Measurements from ENCODE around the gene TMEM178B. TPM values are rescaled to one million over a fixed set of nuclear protein-coding genes. Genes with fewer than 3 reads are reported as not detected.

Gene TMEM178B
- total and polyA plus RNA-seq, 3 experiments from 2014 or later: 0.02 to 1.1 (median 0.97) TPM

GRCh38 chr7:141362580-141363435 lies 288.9 kb downstream of the TMEM178B start:
- no peaks in the 10 kb centered on the region for H3K4me1 Mint-ChIP-seq
- no peaks in the 10 kb centered on the region for H3K27me3 ChIP-seq (ENCODE audit: insufficient read depth, low read length, poor library complexity, severe bottlenecking)
- H3K4me3 Mint-ChIP-seq: no peak overlapping the region
- no peak for DNase-seq
- no peaks in the 10 kb centered on the region for H3K9me3 ChIP-seq (ENCODE audit: low read length)
- ChIA-PET CTCF (no interaction called here), POLR2A (no interaction called here)
- no peak overlapping the region for H3K4me3 ChIP-seq (ENCODE audit: low read length)
- no peaks in the 10 kb centered on the region for H3K9me3 Mint-ChIP-seq
- H3K27ac Mint-ChIP-seq: peak overlapping the region in 1 of 8 donors; percentile 55
- H3K4me1 ChIP-seq (ENCODE audit: insufficient read depth, low read length): no peaks in the 10 kb centered on the region
- H3K27ac ChIP-seq (ENCODE audit: low read depth, low read length): no peak overlapping the region
- peaks cover 7 to 11% of the 10 kb centered on the region in 2 donors for H3K27me3 Mint-ChIP-seq
- no peaks in the 10 kb centered on the region for H3K36me3 Mint-ChIP-seq
- no peaks in the 10 kb centered on the region for H3K36me3 ChIP-seq (ENCODE audit: insufficient read depth, low read length)

DNA sequence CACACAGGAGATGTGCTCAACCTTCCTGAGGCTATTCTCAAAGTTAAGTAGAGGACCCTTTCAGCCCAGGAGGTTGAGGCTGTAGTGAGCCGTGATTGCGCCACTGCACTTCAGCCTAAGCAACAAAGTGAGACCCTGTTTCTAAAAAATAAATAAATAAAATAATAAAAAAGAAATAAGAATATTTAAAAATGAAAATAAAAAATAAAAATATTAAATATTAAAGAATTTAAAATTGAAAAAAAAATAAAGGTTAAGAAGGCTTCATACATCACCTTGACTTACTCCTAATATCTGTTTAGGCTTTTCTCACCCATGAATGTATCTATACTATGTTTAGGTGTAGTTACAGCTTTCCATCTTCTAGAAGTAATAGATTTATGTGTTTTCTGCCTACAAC lies 289.9 kb downstream of the TMEM178B start:
- no peaks in the 10 kb centered on the region for H3K4me1 ChIP-seq (ENCODE audit: insufficient read depth, low read length)
- H3K4me3 ChIP-seq (ENCODE audit: low read length): no peak overlapping the region
- no peak overlapping the region for H3K27ac Mint-ChIP-seq
- H3K36me3 ChIP-seq (ENCODE audit: insufficient read depth, low read length): no peaks in the 10 kb centered on the region
- POLR2A ChIA-PET: no interaction called here
- no peak for DNase-seq
- peaks cover 9 to 12% of the 10 kb centered on the region in 2 donors for H3K27me3 Mint-ChIP-seq
- no peaks in the 10 kb centered on the region for H3K9me3 Mint-ChIP-seq
- CTCF ChIA-PET: no interaction called here
- no peaks in the 10 kb centered on the region for H3K27me3 ChIP-seq (ENCODE audit: insufficient read depth, low read length, poor library complexity, severe bottlenecking)
- no peaks in the 10 kb centered on the region for H3K9me3 ChIP-seq (ENCODE audit: low read length)
- H3K4me1 Mint-ChIP-seq: no peaks in the 10 kb centered on the region
- H3K36me3 Mint-ChIP-seq: no peaks in the 10 kb centered on the region
- H3K27ac ChIP-seq (ENCODE audit: low read depth, low read length): no peak overlapping the region
- no peak overlapping the region for H3K4me3 Mint-ChIP-seq

DNA sequence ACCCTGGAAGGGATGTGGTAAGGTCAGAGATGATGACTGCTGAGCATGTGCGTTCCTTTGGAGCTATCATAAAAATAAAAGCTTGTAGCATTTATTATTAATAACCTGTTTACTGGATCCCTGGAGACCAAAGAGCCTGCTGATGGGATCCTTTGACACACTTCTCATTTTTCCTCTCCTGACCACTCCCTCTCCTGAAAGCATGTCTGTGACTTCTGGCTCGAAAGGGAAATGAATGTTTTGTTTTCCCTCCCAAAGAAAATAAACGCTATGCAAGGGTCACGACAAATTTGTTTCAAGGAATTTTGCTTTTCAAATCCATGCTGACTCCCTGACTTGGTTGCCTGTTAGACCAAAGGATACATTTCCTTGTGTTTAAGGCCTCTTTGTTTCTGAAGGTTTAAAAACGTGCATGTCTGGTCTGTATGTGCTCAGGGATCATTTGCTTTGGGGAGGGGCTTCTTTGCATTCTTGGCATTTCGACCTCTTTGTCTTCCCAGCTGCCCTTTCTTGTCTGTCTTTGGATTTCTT lies 292.3 kb downstream of the TMEM178B start:
- no peak overlapping the region for H3K4me3 ChIP-seq (ENCODE audit: low read length)
- H3K27me3 ChIP-seq (ENCODE audit: insufficient read depth, low read length, poor library complexity, severe bottlenecking): no peaks in the 10 kb centered on the region
- no peaks in the 10 kb centered on the region for H3K36me3 ChIP-seq (ENCODE audit: insufficient read depth, low read length)
- H3K27ac ChIP-seq (ENCODE audit: low read depth, low read length): no peak overlapping the region
- ChIA-PET CTCF (no interaction called here), POLR2A (no interaction called here)
- no peaks in the 10 kb centered on the region for H3K4me1 ChIP-seq (ENCODE audit: insufficient read depth, low read length)
- Mint-ChIP-seq H3K9me3 (no peaks in the 10 kb centered on the region), H3K27me3 (peaks cover 8 to 12% of the 10 kb centered on the region in 2 donors), H3K4me1 (no peaks in the 10 kb centered on the region), H3K4me3 (no peak overlapping the region), H3K27ac (no peak overlapping the region), H3K36me3 (no peaks in the 10 kb centered on the region)
- DNase-seq: no peak
- H3K9me3 ChIP-seq (ENCODE audit: low read length): no peaks in the 10 kb centered on the region

- Mint-ChIP-seq H3K36me3 (no peaks in the 10 kb centered on the region), H3K27me3 (peaks cover 10 to 12% of the 10 kb centered on the region in 2 donors), H3K27ac (no peak overlapping the region), H3K4me1 (no peaks in the 10 kb centered on the region), H3K4me3 (no peak overlapping the region), H3K9me3 (no peaks in the 10 kb centered on the region)
- DNase-seq: no peak
- no peaks in the 10 kb centered on the region for H3K4me1 ChIP-seq (ENCODE audit: insufficient read depth, low read length)
- H3K27me3 ChIP-seq (ENCODE audit: insufficient read depth, low read length, poor library complexity, severe bottlenecking): no peaks in the 10 kb centered on the region
- POLR2A ChIA-PET: no interaction called here
- CTCF ChIA-PET: no interaction called here
- no peak overlapping the region for H3K4me3 ChIP-seq (ENCODE audit: low read length)
- no peak overlapping the region for H3K27ac ChIP-seq (ENCODE audit: low read depth, low read length)
- no peaks in the 10 kb centered on the region for H3K9me3 ChIP-seq (ENCODE audit: low read length)
- no peaks in the 10 kb centered on the region for H3K36me3 ChIP-seq (ENCODE audit: insufficient read depth, low read length)
Measured at GRCh38 chr7:141369422-141369821, 295.6 kb downstream of the TMEM178B start.

- ChIA-PET CTCF (no interaction called here), POLR2A (no interaction called here)
- Mint-ChIP-seq H3K36me3 (no peaks in the 10 kb centered on the region), H3K4me3 (no peak overlapping the region), H3K9me3 (no peaks in the 10 kb centered on the region), H3K27me3 (peaks cover 10 to 12% of the 10 kb centered on the region in 2 donors), H3K27ac (no peak overlapping the region), H3K4me1 (no peaks in the 10 kb centered on the region)
- Histone ChIP-seq H3K4me3 (ENCODE audit: low read length) (no peak overlapping the region), H3K27ac (ENCODE audit: low read depth, low read length) (no peak overlapping the region), H3K27me3 (ENCODE audit: insufficient read depth, low read length, poor library complexity, severe bottlenecking) (no peaks in the 10 kb centered on the region), H3K4me1 (ENCODE audit: insufficient read depth, low read length) (no peaks in the 10 kb centered on the region), H3K36me3 (ENCODE audit: insufficient read depth, low read length) (no peaks in the 10 kb centered on the region), H3K9me3 (ENCODE audit: low read length) (no peaks in the 10 kb centered on the region)
- no peak for DNase-seq
Measured at GRCh38 chr7:141370178-141370577, 296.3 kb downstream of the TMEM178B start.

DNA sequence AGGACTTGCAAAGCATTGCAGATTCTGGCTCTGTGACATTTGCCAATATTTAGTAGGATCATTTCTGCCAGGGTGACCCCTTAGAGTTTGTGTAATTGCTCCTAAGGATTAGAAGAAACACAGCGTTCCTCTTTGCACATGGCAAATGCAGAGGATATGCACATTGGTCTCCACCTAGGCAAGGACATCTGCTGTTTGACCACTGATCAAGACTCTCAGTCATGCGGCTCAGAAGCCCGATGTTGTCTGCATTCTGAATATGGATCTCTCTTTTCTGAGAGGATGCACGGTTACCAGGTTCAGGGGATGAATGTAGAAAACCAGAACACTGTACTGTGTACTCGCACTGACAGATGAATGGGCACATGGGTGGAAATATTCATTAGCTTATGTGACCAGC lies 296.8 kb downstream of the TMEM178B start:
- H3K4me1 Mint-ChIP-seq: no peaks in the 10 kb centered on the region
- Histone ChIP-seq H3K4me1 (ENCODE audit: insufficient read depth, low read length) (no peaks in the 10 kb centered on the region), H3K27ac (ENCODE audit: low read depth, low read length) (no peak overlapping the region), H3K9me3 (ENCODE audit: low read length) (no peaks in the 10 kb centered on the region), H3K27me3 (ENCODE audit: insufficient read depth, low read length, poor library complexity, severe bottlenecking) (no peaks in the 10 kb centered on the region), H3K36me3 (ENCODE audit: insufficient read depth, low read length) (no peaks in the 10 kb centered on the region), H3K4me3 (ENCODE audit: low read length) (no peak overlapping the region)
- H3K27ac Mint-ChIP-seq: no peak overlapping the region
- H3K27me3 Mint-ChIP-seq: peaks cover 10 to 12% of the 10 kb centered on the region in 2 donors
- H3K9me3 Mint-ChIP-seq: no peaks in the 10 kb centered on the region
- ChIA-PET CTCF (no interaction called here), POLR2A (no interaction called here)
- H3K36me3 Mint-ChIP-seq: no peaks in the 10 kb centered on the region
- H3K4me3 Mint-ChIP-seq: no peak overlapping the region
- DNase-seq: no peak

GRCh38 chr7:141374425-141374824 lies 300.6 kb downstream of the TMEM178B start:
- Mint-ChIP-seq H3K4me1 (no peaks in the 10 kb centered on the region), H3K27ac (no peak overlapping the region), H3K4me3 (no peak overlapping the region), H3K36me3 (no peaks in the 10 kb centered on the region), H3K27me3 (peaks cover 3 to 5% of the 10 kb centered on the region in 2 donors), H3K9me3 (no peaks in the 10 kb centered on the region)
- H3K4me1 ChIP-seq (ENCODE audit: insufficient read depth, low read length): no peaks in the 10 kb centered on the region
- H3K27me3 ChIP-seq (ENCODE audit: insufficient read depth, low read length, poor library complexity, severe bottlenecking): no peaks in the 10 kb centered on the region
- no peak overlapping the region for H3K27ac ChIP-seq (ENCODE audit: low read depth, low read length)
- POLR2A ChIA-PET: no interaction called here
- H3K4me3 ChIP-seq (ENCODE audit: low read length): no peak overlapping the region
- no peak for DNase-seq
- CTCF ChIA-PET: no interaction called here
- H3K36me3 ChIP-seq (ENCODE audit: insufficient read depth, low read length): no peaks in the 10 kb centered on the region
- no peaks in the 10 kb centered on the region for H3K9me3 ChIP-seq (ENCODE audit: low read length)

- Mint-ChIP-seq H3K36me3 (no peaks in the 10 kb centered on the region), H3K9me3 (no peaks in the 10 kb centered on the region), H3K4me1 (no peaks in the 10 kb centered on the region), H3K4me3 (no peak overlapping the region), H3K27me3 (peaks cover 0 to 3% of the 10 kb centered on the region in 2 donors), H3K27ac (no peak overlapping the region)
- DNase-seq: no peak
- Histone ChIP-seq H3K27ac (ENCODE audit: low read depth, low read length) (no peak overlapping the region), H3K27me3 (ENCODE audit: insufficient read depth, low read length, poor library complexity, severe bottlenecking) (no peaks in the 10 kb centered on the region), H3K36me3 (ENCODE audit: insufficient read depth, low read length) (no peaks in the 10 kb centered on the region), H3K9me3 (ENCODE audit: low read length) (no peaks in the 10 kb centered on the region), H3K4me3 (ENCODE audit: low read length) (no peak overlapping the region), H3K4me1 (ENCODE audit: insufficient read depth, low read length) (no peaks in the 10 kb centered on the region)
- ChIA-PET CTCF (no interaction called here), POLR2A (no interaction called here)
Measured at GRCh38 chr7:141375442-141375841, 301.6 kb downstream of the TMEM178B start.
